ENCODE data around the gene ALG9.

DNA sequence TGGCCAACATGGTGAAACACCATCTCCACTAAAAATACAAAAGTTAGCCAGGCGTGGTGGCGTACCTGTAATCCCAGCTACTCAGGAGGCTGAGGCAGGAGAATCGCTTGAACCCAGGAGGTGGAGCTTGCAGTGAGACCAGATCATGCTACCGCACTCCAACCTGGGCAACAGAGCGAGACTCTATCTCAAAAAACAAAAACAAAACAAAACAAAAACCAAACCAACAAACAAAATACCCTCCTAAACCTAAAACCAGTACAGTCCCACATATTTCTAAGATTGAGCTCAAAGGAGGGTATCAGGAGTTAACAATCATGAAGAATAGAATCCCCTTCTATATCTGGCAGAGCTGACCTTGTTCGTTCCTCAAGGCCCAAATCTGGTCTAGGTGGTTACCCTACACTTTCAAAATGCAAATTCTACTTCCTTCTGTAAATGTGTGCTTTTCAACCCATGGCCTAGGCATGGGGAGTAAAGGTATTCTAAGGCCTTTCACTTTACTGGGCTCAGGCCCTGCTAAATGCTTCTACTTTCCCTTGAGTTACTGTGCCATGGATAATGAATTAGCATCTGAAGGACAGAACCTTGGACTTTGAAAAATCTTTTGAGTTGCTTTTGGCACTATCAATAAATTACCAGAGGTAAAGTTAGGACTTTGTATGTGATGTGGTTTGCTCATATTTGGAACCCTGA, 94.8 kb downstream of the ALG9 start:
- TF ChIP-seq, protein P1, sequence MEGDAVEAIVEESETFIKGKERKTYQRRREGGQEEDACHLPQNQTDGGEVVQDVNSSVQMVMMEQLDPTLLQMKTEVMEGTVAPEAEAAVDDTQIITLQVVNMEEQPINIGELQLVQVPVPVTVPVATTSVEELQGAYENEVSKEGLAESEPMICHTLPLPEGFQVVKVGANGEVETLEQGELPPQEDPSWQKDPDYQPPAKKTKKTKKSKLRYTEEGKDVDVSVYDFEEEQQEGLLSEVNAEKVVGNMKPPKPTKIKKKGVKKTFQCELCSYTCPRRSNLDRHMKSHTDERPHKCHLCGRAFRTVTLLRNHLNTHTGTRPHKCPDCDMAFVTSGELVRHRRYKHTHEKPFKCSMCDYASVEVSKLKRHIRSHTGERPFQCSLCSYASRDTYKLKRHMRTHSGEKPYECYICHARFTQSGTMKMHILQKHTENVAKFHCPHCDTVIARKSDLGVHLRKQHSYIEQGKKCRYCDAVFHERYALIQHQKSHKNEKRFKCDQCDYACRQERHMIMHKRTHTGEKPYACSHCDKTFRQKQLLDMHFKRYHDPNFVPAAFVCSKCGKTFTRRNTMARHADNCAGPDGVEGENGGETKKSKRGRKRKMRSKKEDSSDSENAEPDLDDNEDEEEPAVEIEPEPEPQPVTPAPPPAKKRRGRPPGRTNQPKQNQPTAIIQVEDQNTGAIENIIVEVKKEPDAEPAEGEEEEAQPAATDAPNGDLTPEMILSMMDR (conservative IDR thresholded peaks at IDR 0.05): no peak
- TF ChIP-seq EZH2 (IDR thresholded peaks at IDR 0.05; ENCODE audit: low read depth): no peak
